Measurements from ENCODE around the gene VAMP1. TPM values are rescaled to one million over a fixed set of nuclear protein-coding genes. Genes with fewer than 3 reads are reported as not detected.
"Not testable (repeated sequence)": the region's sequence is repeated elsewhere in the genome, so short reads cannot be mapped to it uniquely, and the experiment has no call there.

VAMP1 gene, protein sequence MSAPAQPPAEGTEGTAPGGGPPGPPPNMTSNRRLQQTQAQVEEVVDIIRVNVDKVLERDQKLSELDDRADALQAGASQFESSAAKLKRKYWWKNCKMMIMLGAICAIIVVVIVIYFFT
- total RNA-seq: 100 to 1,000 TPM in 1 of 2 donors, 10 to 100 TPM in 1; 38.3 to 185 TPM
- 100 to 1,000 TPM; 279 TPM for polyA plus RNA-seq (ENCODE audit: insufficient read length in 2 of 2)
- long read RNA-seq, donor 1, transcript VAMP1-201 (4 exons, 3,449 nt): minor isoform, 8 of 74 reads
- long read RNA-seq, donor 1, transcript VAMP1-202 (5 exons, 1,113 nt): major isoform, 51 of 74 reads
- long read RNA-seq, donor 1, partial matches to known transcripts: 14 of 74 reads
- long read RNA-seq, donor 1, other reads (novel, unspliced or antisense): 0 of 74 reads
- long read RNA-seq, donor 2, transcript VAMP1-202 (5 exons, 1,113 nt): major isoform, 5 of 7 reads
- long read RNA-seq, donor 2, partial matches to known transcripts: 0 of 7 reads
- long read RNA-seq, donor 2, other reads (novel, unspliced or antisense): 0 of 7 reads
- long read RNA-seq, donor 3, transcript VAMP1-202 (5 exons, 1,113 nt): major isoform, 21 of 34 reads
- long read RNA-seq, donor 3, partial matches to known transcripts: 10 of 34 reads
- long read RNA-seq, donor 3, other reads (novel, unspliced or antisense): 0 of 34 reads
- long read RNA-seq, donor 4, partial matches to known transcripts: 0 of 4 reads
- long read RNA-seq, donor 4, other reads (novel, unspliced or antisense): 0 of 4 reads

DNA sequence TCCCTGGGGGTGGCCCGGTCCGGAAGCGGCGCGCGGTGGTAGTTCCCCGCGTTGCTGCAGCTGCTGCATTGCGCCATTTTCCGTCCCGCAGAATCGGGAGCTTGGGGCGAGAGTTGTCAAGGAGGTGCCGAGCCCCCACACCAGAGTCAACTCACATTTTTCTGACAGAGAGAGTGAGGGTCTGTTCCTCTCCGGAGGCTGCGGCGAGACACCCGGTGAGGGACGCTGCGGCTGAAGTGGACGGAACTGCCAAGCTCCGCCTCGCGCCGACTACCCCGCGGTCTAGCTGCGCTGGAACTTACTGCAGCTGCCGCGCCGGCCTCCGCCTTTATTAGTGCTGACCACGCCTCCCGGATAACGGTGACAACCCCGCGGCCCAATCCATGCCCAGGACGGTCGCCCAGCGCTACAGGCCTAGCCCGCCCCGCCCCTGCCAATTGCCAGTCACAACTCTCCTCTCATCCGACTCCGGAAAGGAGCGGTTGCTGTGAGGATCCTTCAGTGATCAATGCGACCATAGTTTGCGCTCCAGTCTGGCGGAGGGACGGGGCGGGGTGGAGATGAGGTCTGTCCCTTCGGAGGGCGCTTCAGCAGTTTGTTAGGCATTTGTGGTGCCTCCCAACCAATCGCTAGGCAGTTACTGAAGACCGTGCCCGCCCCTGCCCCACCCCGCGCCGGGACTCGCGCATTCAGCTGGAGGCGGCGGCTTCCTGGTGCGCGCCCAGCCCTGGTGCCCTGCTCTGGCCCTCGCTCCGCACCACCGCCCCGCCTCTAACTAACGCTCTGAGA lies at the start of gene VAMP1:
TSS of gene VAMP1 (minus strand) at position 303 of the 789 bp plus-strand sequence. CDS start at position 157, 146 bp downstream.
- Histone ChIP-seq H3K36me3 (ENCODE audit: control insufficient read depth, insufficient read depth, low read length) (peaks cover 7% of the 10 kb centered on the region), H3K4me3 (ENCODE audit: low read depth, low read length) (peak within 1 kb of the TSS; percentile 93), H3K4me1 (ENCODE audit: control insufficient read depth, insufficient read depth, low read length) (peaks cover 12% of the 10 kb centered on the region), H3K9me3 (ENCODE audit: control insufficient read depth, insufficient read depth, low read length) (no peaks in the 10 kb centered on the region), H3K27me3 (ENCODE audit: control insufficient read depth, insufficient read depth, low read length) (no peaks in the 10 kb centered on the region), H3K27ac (ENCODE audit: low read depth, low read length) (peak within 1 kb of the TSS; percentile 91)
- under 1% methylated on average over 65 of the region's 69 CpGs for WGBS (ENCODE audit: insufficient coverage)
- peak; percentile 89 to 99 (median 92) for DNase-seq (ENCODE audit: low read depth in 4 of 6, low spot score in 6 of 6)

DNA sequence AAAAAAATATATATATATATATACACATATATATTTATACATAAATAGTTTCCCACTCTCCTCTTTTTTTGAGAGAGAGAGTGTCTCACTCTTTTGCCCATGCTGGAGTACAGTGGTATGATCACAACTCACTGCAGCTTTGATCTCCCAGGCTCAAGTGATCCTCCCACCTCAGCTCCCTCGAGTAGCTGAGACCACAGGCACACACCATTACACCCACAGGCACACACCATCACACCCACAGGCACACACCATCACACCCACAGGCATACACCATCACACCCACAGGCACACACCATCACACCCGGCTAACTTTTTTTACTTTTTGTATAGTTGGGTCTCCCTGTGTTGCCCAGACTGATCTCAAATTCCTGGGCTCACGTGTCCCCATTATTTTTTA lies 49.7 kb upstream of the VAMP1 start:
- Histone ChIP-seq H3K27me3 (ENCODE audit: control insufficient read depth, insufficient read depth, low read length) (no peaks in the 10 kb centered on the region), H3K9me3 (ENCODE audit: control insufficient read depth, insufficient read depth, low read length) (no peaks in the 10 kb centered on the region), H3K4me1 (ENCODE audit: control insufficient read depth, insufficient read depth, low read length) (no peaks in the 10 kb centered on the region), H3K36me3 (ENCODE audit: control insufficient read depth, insufficient read depth, low read length) (peaks cover 69% of the 10 kb centered on the region), H3K27ac (ENCODE audit: low read depth, low read length) (no peak overlapping the region), H3K4me3 (ENCODE audit: low read depth, low read length) (no peak overlapping the region)
- WGBS (ENCODE audit: insufficient coverage): 100% methylated on average over 1 of the region's 3 CpGs
- DNase-seq (ENCODE audit: low read depth in 4 of 6, low spot score in 6 of 6): no peak

DNA sequence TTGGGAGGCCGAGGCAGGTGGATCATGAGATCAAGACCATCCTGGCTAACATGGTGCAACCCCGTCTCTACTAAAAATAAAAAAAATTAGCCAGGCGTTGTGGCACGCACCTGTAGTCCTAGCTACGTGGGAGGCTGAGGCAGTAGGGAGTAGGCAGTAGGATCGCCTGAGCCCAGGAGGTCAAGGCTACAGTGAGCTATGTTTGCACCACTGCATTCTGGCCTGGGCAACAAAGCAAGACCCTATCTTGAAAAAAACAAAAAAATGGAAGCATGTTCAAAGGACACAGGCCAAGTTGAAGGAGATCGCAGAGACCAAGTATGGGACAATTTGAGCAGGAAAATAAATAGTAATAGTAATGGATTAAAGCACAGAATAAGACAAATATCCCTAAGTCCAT lies 37.6 kb upstream of the VAMP1 start:
- H3K27ac ChIP-seq (ENCODE audit: low read depth, low read length): no peak overlapping the region
- WGBS (ENCODE audit: insufficient coverage): 100% methylated on average over 2 of the region's 7 CpGs
- peaks cover 32% of the 10 kb centered on the region for H3K36me3 ChIP-seq (ENCODE audit: control insufficient read depth, insufficient read depth, low read length)
- no peaks in the 10 kb centered on the region for H3K9me3 ChIP-seq (ENCODE audit: control insufficient read depth, insufficient read depth, low read length)
- H3K27me3 ChIP-seq (ENCODE audit: control insufficient read depth, insufficient read depth, low read length): no peaks in the 10 kb centered on the region
- H3K4me3 ChIP-seq (ENCODE audit: low read depth, low read length): no peak overlapping the region
- no peaks in the 10 kb centered on the region for H3K4me1 ChIP-seq (ENCODE audit: control insufficient read depth, insufficient read depth, low read length)
- DNase-seq (ENCODE audit: low read depth in 4 of 6, low spot score in 6 of 6): no peak

- Histone ChIP-seq H3K27me3 (ENCODE audit: control insufficient read depth, insufficient read depth, low read length) (no peaks in the 10 kb centered on the region), H3K27ac (ENCODE audit: low read depth, low read length) (no peak overlapping the region), H3K9me3 (ENCODE audit: control insufficient read depth, insufficient read depth, low read length) (no peaks in the 10 kb centered on the region), H3K4me3 (ENCODE audit: low read depth, low read length) (no peak overlapping the region), H3K4me1 (ENCODE audit: control insufficient read depth, insufficient read depth, low read length) (no peaks in the 10 kb centered on the region), H3K36me3 (ENCODE audit: control insufficient read depth, insufficient read depth, low read length) (peaks cover 28% of the 10 kb centered on the region)
- no peak for DNase-seq (ENCODE audit: low read depth in 4 of 6, low spot score in 6 of 6)
- 82% methylated on average over 7 of the region's 12 CpGs for WGBS (ENCODE audit: insufficient coverage)
Measured at GRCh38 chr12:6507102-6507998, 36.9 kb upstream of the VAMP1 start.

- no peaks in the 10 kb centered on the region for H3K27me3 ChIP-seq (ENCODE audit: control insufficient read depth, insufficient read depth, low read length)
- 89% methylated on average over 2 of the region's 2 CpGs for WGBS (ENCODE audit: insufficient coverage)
- DNase-seq (ENCODE audit: low read depth in 4 of 6, low spot score in 6 of 6): no peak
- H3K4me1 ChIP-seq (ENCODE audit: control insufficient read depth, insufficient read depth, low read length): no peaks in the 10 kb centered on the region
- no peaks in the 10 kb centered on the region for H3K9me3 ChIP-seq (ENCODE audit: control insufficient read depth, insufficient read depth, low read length)
- no peak overlapping the region for H3K27ac ChIP-seq (ENCODE audit: low read depth, low read length)
- peaks cover 27% of the 10 kb centered on the region for H3K36me3 ChIP-seq (ENCODE audit: control insufficient read depth, insufficient read depth, low read length)
- H3K4me3 ChIP-seq (ENCODE audit: low read depth, low read length): no peak overlapping the region
Measured at GRCh38 chr12:6500466-6500865, 30.0 kb upstream of the VAMP1 start.

DNA sequence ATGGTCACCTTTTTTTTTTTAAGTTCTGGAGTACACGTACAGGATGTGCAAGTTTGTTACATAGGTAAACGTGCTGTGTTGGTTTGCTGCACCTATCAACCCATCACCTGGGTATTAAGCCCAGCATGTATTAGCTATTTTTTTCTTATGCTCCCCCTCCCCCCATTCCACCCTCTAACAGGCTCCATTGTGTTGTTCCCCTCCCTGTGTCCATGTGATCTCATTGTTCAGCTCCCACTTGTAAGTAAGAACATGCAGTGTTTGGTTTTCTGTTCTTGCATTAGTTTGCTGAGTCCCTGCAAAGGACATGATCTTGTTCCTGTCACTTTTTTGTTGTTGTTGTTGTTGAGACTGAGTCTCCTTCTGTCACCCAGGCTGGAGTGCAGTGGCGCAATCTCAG lies 26.8 kb upstream of the VAMP1 start:
- H3K4me1 ChIP-seq (ENCODE audit: control insufficient read depth, insufficient read depth, low read length); H3K9me3 ChIP-seq (ENCODE audit: control insufficient read depth, insufficient read depth, low read length); DNase-seq (ENCODE audit: low read depth in 4 of 6, low spot score in 6 of 6); H3K27ac ChIP-seq (ENCODE audit: low read depth, low read length); H3K4me3 ChIP-seq (ENCODE audit: low read depth, low read length); H3K27me3 ChIP-seq (ENCODE audit: control insufficient read depth, insufficient read depth, low read length): not testable (repeated sequence)
- WGBS (ENCODE audit: insufficient coverage): 100% methylated on average over 1 of the region's 3 CpGs
- H3K36me3 ChIP-seq (ENCODE audit: control insufficient read depth, insufficient read depth, low read length): peaks cover 22% of the 10 kb centered on the region

DNA sequence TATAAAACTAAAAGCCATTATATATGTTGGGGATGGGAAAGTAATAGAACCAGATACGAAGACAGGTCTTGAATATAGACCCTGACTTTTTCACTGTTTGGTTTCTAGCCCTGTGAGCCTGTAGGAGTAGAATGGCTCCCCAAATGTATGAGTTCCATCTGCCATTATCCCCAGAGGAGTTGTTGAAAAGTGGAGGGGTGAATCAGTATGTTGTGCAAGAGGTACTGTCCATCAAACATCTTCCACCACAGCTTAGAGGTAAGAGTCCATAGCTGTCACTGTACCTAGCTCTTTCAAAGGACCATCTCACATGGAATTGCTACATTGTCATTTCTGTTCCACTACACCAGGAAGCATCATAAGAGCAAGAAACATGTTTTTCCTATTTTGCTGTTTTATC lies 24.5 kb upstream of the VAMP1 start:
- peak overlapping the region; percentile 91 for H3K4me3 ChIP-seq (ENCODE audit: low read depth, low read length)
- H3K27me3 ChIP-seq (ENCODE audit: control insufficient read depth, insufficient read depth, low read length): no peaks in the 10 kb centered on the region
- no peaks in the 10 kb centered on the region for H3K9me3 ChIP-seq (ENCODE audit: control insufficient read depth, insufficient read depth, low read length)
- WGBS (ENCODE audit: insufficient coverage): no CpG with 5 or more reads among the region's 1 CpG
- H3K27ac ChIP-seq (ENCODE audit: low read depth, low read length): no peak overlapping the region
- no peaks in the 10 kb centered on the region for H3K4me1 ChIP-seq (ENCODE audit: control insufficient read depth, insufficient read depth, low read length)
- no peak for DNase-seq (ENCODE audit: low read depth in 4 of 6, low spot score in 6 of 6)
- H3K36me3 ChIP-seq (ENCODE audit: control insufficient read depth, insufficient read depth, low read length): peaks cover 27% of the 10 kb centered on the region

- WGBS (ENCODE audit: insufficient coverage): 0% methylated on average over 2 of the region's 14 CpGs
- no peak for DNase-seq (ENCODE audit: low read depth in 4 of 6, low spot score in 6 of 6)
- H3K9me3 ChIP-seq (ENCODE audit: control insufficient read depth, insufficient read depth, low read length): no peaks in the 10 kb centered on the region
- no peaks in the 10 kb centered on the region for H3K27me3 ChIP-seq (ENCODE audit: control insufficient read depth, insufficient read depth, low read length)
- H3K4me1 ChIP-seq (ENCODE audit: control insufficient read depth, insufficient read depth, low read length): no peaks in the 10 kb centered on the region
- peak overlapping the region; percentile 91 for H3K4me3 ChIP-seq (ENCODE audit: low read depth, low read length)
- H3K36me3 ChIP-seq (ENCODE audit: control insufficient read depth, insufficient read depth, low read length): peaks cover 21% of the 10 kb centered on the region
- peak overlapping the region; percentile 99 for H3K27ac ChIP-seq (ENCODE audit: low read depth, low read length)
Measured at GRCh38 chr12:6494258-6494743, 23.8 kb upstream of the VAMP1 start.
